OCI-LY1 (cell line): ENCODE results near the gene MIER1.

ENCODE experiments used
- H2AFZ ChIP-seq: fragments of 200-600 bp; sonication (generic), shearing (Covaris generic); 2 replicates; pipeline ENCODE4 v1.6.0; 2014; ENCODE audit warnings: antibody characterized with exemption, mild to moderate bottlenecking, low read length
- H3F3A ChIP-seq: fragments of 200-600 bp; sonication (generic), shearing (Covaris generic); 2 replicates; pipeline ENCODE4 v1.6.0; 2014; ENCODE audit warnings: mild to moderate bottlenecking, antibody characterized with exemption, low read length, moderate library complexity; ENCODE audit not compliant: insufficient read depth
- H3K27ac ChIP-seq: fragments of 200-600 bp; sonication (generic); 2 replicates; pipeline ENCODE4 v1.5.1; 2014; ENCODE audit warnings: low read length, mixed run types, mild to moderate bottlenecking, low read depth; ENCODE audit not compliant: poor library complexity, severe bottlenecking
- H3K27me3 ChIP-seq: fragments of 200-600 bp; sonication (generic); 2 replicates; pipeline ENCODE4 v1.6.0; 2014; ENCODE audit warnings: antibody characterized with exemption, mild to moderate bottlenecking, low read length, moderate library complexity; ENCODE audit not compliant: insufficient read depth
- H3K36me3 ChIP-seq: fragments of 200-600 bp; sonication (generic); 2 replicates; pipeline ENCODE4 v1.6.1; 2014; ENCODE audit warnings: mild to moderate bottlenecking, antibody characterized with exemption, low read length, moderate library complexity, mixed read lengths; ENCODE audit not compliant: insufficient read depth
- H3K4me1 ChIP-seq: fragments of 200-600 bp; sonication (generic); 2 replicates; pipeline ENCODE4 v1.5.1; 2014; ENCODE audit warnings: mild to moderate bottlenecking, low read length, moderate library complexity; ENCODE audit not compliant: insufficient read depth, severe bottlenecking
- H3K4me2 ChIP-seq: fragments of 200-600 bp; sonication (generic), shearing (Covaris generic); 2 replicates; pipeline ENCODE4 v1.6.1; 2014; ENCODE audit warnings: low read length
- H3K4me3 ChIP-seq: fragments of 200-600 bp; sonication (generic); 2 replicates; pipeline ENCODE4 v1.5.1; 2014; ENCODE audit warnings: low read length, low read depth, mild to moderate bottlenecking, mixed read lengths; ENCODE audit not compliant: poor library complexity, severe bottlenecking
- H3K79me2 ChIP-seq: fragments of 200-600 bp; shearing (Covaris generic); 2 replicates; pipeline ENCODE4 v1.6.1; 2016; ENCODE audit warnings: mixed run types, low read length, mixed read lengths; ENCODE audit not compliant: insufficient read depth
- H3K9ac ChIP-seq: fragments of 200-600 bp; sonication (generic), shearing (Covaris generic); 2 replicates; pipeline ENCODE4 v1.6.1; 2014; ENCODE audit warnings: mild to moderate bottlenecking, low read length, mixed read lengths
- H3K9me2 ChIP-seq: fragments of 200-600 bp; sonication (generic), shearing (Covaris generic); 2 replicates; pipeline ENCODE4 v1.6.1; 2014; ENCODE audit warnings: low read depth, mild to moderate bottlenecking, low read length, mixed read lengths
- H3K9me3 ChIP-seq: fragments of 200-600 bp; shearing (Covaris generic); 2 replicates; pipeline ENCODE4 v1.6.1; 2014; ENCODE audit warnings: low read length, mixed read lengths
- H4K20me1 ChIP-seq: fragments of 200-600 bp; sonication (generic), shearing (Covaris generic); 2 replicates; pipeline ENCODE4 v1.6.0; 2016; ENCODE audit warnings: mild to moderate bottlenecking, low read length; ENCODE audit not compliant: insufficient read depth
- EZH2 ChIP-seq: fragments of 200-600 bp; sonication (generic), shearing (Covaris generic); IDR thresholded peaks from 2 replicates; pipeline ENCODE4 v1.8.0; 2017; ENCODE audit warnings: borderline replicate concordance, mixed run types, mild to moderate bottlenecking, antibody characterized with exemption, low read length, moderate library complexity, mixed read lengths
- TF ChIP-seq, protein P1 (sequence below): fragments of 200-600 bp; sonication (generic), shearing (Covaris generic); IDR thresholded peaks from 2 replicates; pipeline ENCODE4 v1.5.1; 2017; ENCODE audit warnings: mild to moderate bottlenecking, antibody characterized with exemption, low read length, moderate library complexity, mixed read lengths

Gene MIER1

DNA sequence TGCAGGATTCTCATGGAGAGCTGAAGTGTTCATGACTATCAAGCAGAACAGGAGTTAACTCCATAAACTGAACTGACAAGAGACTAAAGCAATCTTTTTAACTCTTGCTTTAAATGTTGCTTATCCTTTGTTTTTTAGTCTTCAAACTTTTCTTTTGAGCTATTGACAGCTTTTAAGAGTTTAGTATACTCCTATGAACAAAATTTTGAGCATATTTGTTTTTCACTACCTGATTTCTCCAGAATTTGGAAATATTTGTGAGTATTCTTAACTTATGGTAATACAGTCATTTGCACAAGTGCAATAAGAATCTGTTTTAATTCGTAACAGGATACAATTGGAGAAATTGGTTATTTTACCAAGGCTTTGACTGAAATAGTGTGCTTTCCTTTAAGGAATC, 7.3 kb upstream of the MIER1 start:
- no peak overlapping the region for H3K4me2 ChIP-seq
- H3K4me1 ChIP-seq: no peaks in the 10 kb centered on the region
- H3K79me2 ChIP-seq: no peaks in the 10 kb centered on the region
- H3K4me3 ChIP-seq: no peak overlapping the region
- H3K9me3 ChIP-seq: peaks cover 9% of the 10 kb centered on the region; the same call in 1 of the 2 replicates
- H3K9ac ChIP-seq: no peak overlapping the region
- no peaks in the 10 kb centered on the region for H3F3A ChIP-seq
- H4K20me1 ChIP-seq: no peaks in the 10 kb centered on the region
- H3K9me2 ChIP-seq: no peaks in the 10 kb centered on the region
- peaks cover 11% of the 10 kb centered on the region; the same call in 1 of the 2 replicates for H3K36me3 ChIP-seq
- no peaks in the 10 kb centered on the region for H3K27me3 ChIP-seq
- H3K27ac ChIP-seq: no peak overlapping the region
- no peak for TF ChIP-seq EZH2
- TF ChIP-seq, protein P1, sequence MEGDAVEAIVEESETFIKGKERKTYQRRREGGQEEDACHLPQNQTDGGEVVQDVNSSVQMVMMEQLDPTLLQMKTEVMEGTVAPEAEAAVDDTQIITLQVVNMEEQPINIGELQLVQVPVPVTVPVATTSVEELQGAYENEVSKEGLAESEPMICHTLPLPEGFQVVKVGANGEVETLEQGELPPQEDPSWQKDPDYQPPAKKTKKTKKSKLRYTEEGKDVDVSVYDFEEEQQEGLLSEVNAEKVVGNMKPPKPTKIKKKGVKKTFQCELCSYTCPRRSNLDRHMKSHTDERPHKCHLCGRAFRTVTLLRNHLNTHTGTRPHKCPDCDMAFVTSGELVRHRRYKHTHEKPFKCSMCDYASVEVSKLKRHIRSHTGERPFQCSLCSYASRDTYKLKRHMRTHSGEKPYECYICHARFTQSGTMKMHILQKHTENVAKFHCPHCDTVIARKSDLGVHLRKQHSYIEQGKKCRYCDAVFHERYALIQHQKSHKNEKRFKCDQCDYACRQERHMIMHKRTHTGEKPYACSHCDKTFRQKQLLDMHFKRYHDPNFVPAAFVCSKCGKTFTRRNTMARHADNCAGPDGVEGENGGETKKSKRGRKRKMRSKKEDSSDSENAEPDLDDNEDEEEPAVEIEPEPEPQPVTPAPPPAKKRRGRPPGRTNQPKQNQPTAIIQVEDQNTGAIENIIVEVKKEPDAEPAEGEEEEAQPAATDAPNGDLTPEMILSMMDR: no peak
- H2AFZ ChIP-seq: no peak overlapping the region

DNA sequence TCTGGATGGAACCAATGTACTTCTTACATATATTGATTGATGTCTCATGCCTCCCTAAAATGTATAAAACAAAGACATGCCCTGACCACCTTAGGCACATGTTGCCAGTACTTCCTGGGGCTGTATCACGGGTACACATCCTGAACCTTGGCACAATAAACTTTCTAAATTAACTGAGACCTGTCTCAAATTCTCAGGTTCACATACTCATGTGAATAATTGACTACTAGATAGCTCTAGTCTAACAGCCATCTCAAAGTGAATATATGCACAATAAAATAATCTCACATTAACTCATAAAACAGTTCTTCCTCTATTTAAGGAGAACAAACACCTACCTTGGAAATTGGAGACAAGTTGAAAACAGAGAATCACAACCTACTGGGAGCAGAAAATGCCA, 5.7 kb upstream of the MIER1 start:
- peaks cover 9% of the 10 kb centered on the region; the same call in 1 of the 2 replicates for H3K9me3 ChIP-seq
- no peak overlapping the region for H3K4me2 ChIP-seq
- H4K20me1 ChIP-seq: no peaks in the 10 kb centered on the region
- H3K4me1 ChIP-seq: peaks cover 9% of the 10 kb centered on the region
- no peak overlapping the region for H3K4me3 ChIP-seq
- no peak overlapping the region for H2AFZ ChIP-seq
- H3K36me3 ChIP-seq: peaks cover 11% of the 10 kb centered on the region; the same call in 1 of the 2 replicates
- no peaks in the 10 kb centered on the region; the same call in 1 of the 2 replicates for H3K79me2 ChIP-seq
- TF ChIP-seq, protein P1: no peak
- TF ChIP-seq EZH2: no peak
- H3K9me2 ChIP-seq: no peaks in the 10 kb centered on the region
- no peaks in the 10 kb centered on the region for H3K27me3 ChIP-seq
- H3F3A ChIP-seq: no peaks in the 10 kb centered on the region
- no peak overlapping the region for H3K9ac ChIP-seq
- no peak overlapping the region for H3K27ac ChIP-seq

DNA sequence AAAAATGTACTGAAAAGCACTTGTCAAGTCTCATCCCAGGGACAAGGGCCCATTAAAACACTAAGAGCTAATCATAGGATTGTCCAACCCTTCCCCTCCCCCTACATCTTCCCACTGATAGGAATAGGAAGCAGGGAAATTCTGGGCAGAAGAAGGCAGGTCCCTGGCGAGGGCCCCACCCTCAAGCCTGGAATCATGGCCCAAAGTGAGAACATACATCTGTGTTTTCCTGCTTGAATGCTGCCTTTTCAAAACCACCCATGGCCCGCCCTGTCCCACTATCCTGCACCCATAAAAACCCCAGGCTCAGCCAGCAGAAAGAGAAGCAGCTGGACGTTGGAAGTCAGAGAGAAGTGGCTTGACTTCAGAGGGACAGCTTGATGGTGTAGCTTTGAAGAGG, 5.0 kb upstream of the MIER1 start:
- no peak for TF ChIP-seq EZH2
- TF ChIP-seq, protein P1: no peak
- H3K27ac ChIP-seq: no peak overlapping the region
- H3K4me3 ChIP-seq: no peak overlapping the region
- H3K4me1 ChIP-seq: peaks cover 9% of the 10 kb centered on the region
- H3K79me2 ChIP-seq: no peaks in the 10 kb centered on the region; the same call in 1 of the 2 replicates
- no peak overlapping the region for H3K9ac ChIP-seq
- peaks cover 11% of the 10 kb centered on the region; the same call in 1 of the 2 replicates for H3K36me3 ChIP-seq
- H3K9me2 ChIP-seq: no peaks in the 10 kb centered on the region
- no peak overlapping the region for H2AFZ ChIP-seq
- H3K9me3 ChIP-seq: peaks cover 9% of the 10 kb centered on the region; the same call in 1 of the 2 replicates
- no peak overlapping the region for H3K4me2 ChIP-seq
- no peaks in the 10 kb centered on the region for H4K20me1 ChIP-seq
- H3K27me3 ChIP-seq: no peaks in the 10 kb centered on the region
- no peaks in the 10 kb centered on the region for H3F3A ChIP-seq
